ENCODE data around the gene TBC1D22A.

- TF ChIP-seq CTCF (IDR thresholded peaks at IDR 0.05): no peak
- TF ChIP-seq EZH2 (IDR thresholded peaks at IDR 0.05): no peak
- TF ChIP-seq EZH2phosphoT487 (IDR thresholded peaks at IDR 0.05): no peak
Observed at GRCh38 chr22:46763051-46763705, 728 bp downstream of the TBC1D22A start.

Data from neural progenitor cell (in vitro differentiated cells).